Bronchial smooth muscle cell (primary cell): ENCODE results near the gene STH. TPM values are rescaled to one million over a fixed set of nuclear protein-coding genes. Genes with fewer than 3 reads are reported as not detected.

Source experiments
- total RNA-seq: library from RNA; depleted of rRNA; stranded (reverse); fragments of >200 nt; gene quantifications from 2 replicates; pipeline ENCODE4 v1.2.1, GENCODE V29; 2014

STH gene
- total RNA-seq = not detected in 2 replicates

GRCh38 chr17:45998987-45999899 lies at the start of gene STH:
TSS of gene STH (plus strand) at chr17:45999250. CDS start at chr17:45999280, 30 bp downstream.

Other genes starting within 250 kb of the STH start
- gene CRHR1, start 214.9 kb upstream of the STH start, total RNA-seq = not detected in 2 replicates
- gene SPPL2C, start 154.4 kb upstream of the STH start, total RNA-seq = not detected in 2 replicates
- gene MAPT, start 104.7 kb upstream of the STH start, total RNA-seq = 0.32 and 0.60 TPM in 2 replicates
- 71.7 and 83.5 TPM in 2 replicates for gene KANSL1, start 194.2 kb downstream of the STH start, total RNA-seq